NT2/D1 (cell line): Measurements from ENCODE around the gene ATP1A1.

Source experiments
- YY1 ChIP-seq: IDR thresholded peaks from 2 replicates; pipeline ENCODE4 v1.6.1; 2011; ENCODE audit not compliant: insufficient read length, insufficient read depth
- ZNF274 ChIP-seq: IDR thresholded peaks from 2 replicates; pipeline ENCODE4 v1.6.1; 2011; ENCODE audit warnings: mild to moderate bottlenecking, low read depth, low read length

GRCh38 chr1:116379674-116380498 is 6.8 kb downstream of the ATP1A1 start:
- no peak for TF ChIP-seq YY1
- TF ChIP-seq ZNF274, result no peak
